SK-N-SH treated with all-trans-retinoic acid at 6 μM for 48 hours (cell line): ENCODE data around the gene ADORA2A.

Experiments used
- ATAC-seq: fragments of 200-7000 bp; cut with Tn5 transposase; 3 replicates; pipeline ENCODE4 v1.9.1; 2020; ENCODE audit warnings: mild to moderate bottlenecking, moderate library complexity
- BACH2 ChIP-seq: fragments of 250-450 bp; sonication (Bioruptor Pico); IDR thresholded peaks from 2 replicates; pipeline ENCODE4 v1.9.0; 2021; ENCODE audit warnings: mild to moderate bottlenecking, borderline replicate concordance
- CSDC2 ChIP-seq: fragments of 250-450 bp; sonication (Bioruptor Pico); IDR thresholded peaks from 2 replicates; pipeline ENCODE4 v1.5.0; 2020; ENCODE audit warnings: mild to moderate bottlenecking, moderate library complexity
- ESRRG ChIP-seq: fragments of 250-450 bp; sonication (Bioruptor Pico); IDR thresholded peaks from 2 replicates; pipeline ENCODE4 v1.6.1; 2021; ENCODE audit warnings: mild to moderate bottlenecking
- GLIS3 ChIP-seq: fragments of 250-450 bp; sonication (Bioruptor Pico); IDR thresholded peaks from 2 replicates; pipeline ENCODE4 v1.5.0; 2020; ENCODE audit warnings: mild to moderate bottlenecking, moderate library complexity
- ISL1 ChIP-seq: fragments of 250-450 bp; sonication (Bioruptor Pico); IDR thresholded peaks from 2 replicates; pipeline ENCODE4 v2.1.2; 2022; ENCODE audit warnings: mild to moderate bottlenecking, moderate library complexity
- OSR1 ChIP-seq: fragments of 250-450 bp; sonication (Bioruptor Pico); IDR thresholded peaks from 2 replicates; pipeline ENCODE4 v1.8.0; 2022; ENCODE audit warnings: moderate library complexity, mild to moderate bottlenecking, inconsistent platforms
- PPARA ChIP-seq: fragments of 250-450 bp; sonication (Bioruptor Pico); IDR thresholded peaks from 2 replicates; pipeline ENCODE4 v1.5.0; 2020; ENCODE audit warnings: mild to moderate bottlenecking, borderline replicate concordance
- RARB ChIP-seq: fragments of 250-450 bp; sonication (Bioruptor Pico); IDR thresholded peaks from 2 replicates; pipeline ENCODE4 v1.8.0; 2021; ENCODE audit warnings: mild to moderate bottlenecking, moderate library complexity
- SNAI2 ChIP-seq: fragments of 250-450 bp; sonication (Bioruptor Pico); IDR thresholded peaks from 2 replicates; pipeline ENCODE4 v1.5.0; 2020; ENCODE audit warnings: mild to moderate bottlenecking, moderate library complexity
- TCF4 ChIP-seq: fragments of 250-450 bp; sonication (Bioruptor Pico); IDR thresholded peaks from 2 replicates; pipeline ENCODE4 v1.8.0; 2021; ENCODE audit warnings: mild to moderate bottlenecking, moderate library complexity, borderline replicate concordance
- ZC3H10 ChIP-seq: fragments of 250-450 bp; sonication (Bioruptor Pico); IDR thresholded peaks from 2 replicates; pipeline ENCODE4 v1.5.1; 2021; ENCODE audit warnings: mild to moderate bottlenecking, moderate library complexity
- ZFP3 ChIP-seq: fragments of 250-450 bp; sonication (Bioruptor Pico); IDR thresholded peaks from 2 replicates; pipeline ENCODE4 v1.5.0; 2020; ENCODE audit warnings: mild to moderate bottlenecking, moderate library complexity
- ZFP30 ChIP-seq: fragments of 450-650 bp; formaldehyde crosslinking; IDR thresholded peaks from 2 replicates; pipeline ENCODE4 v1.5.0; 2022; ENCODE audit warnings: mild to moderate bottlenecking, moderate library complexity
- ZNF70 ChIP-seq: fragments of 450-650 bp; formaldehyde crosslinking; IDR thresholded peaks from 2 replicates; pipeline ENCODE4 v1.5.0; 2020; ENCODE audit warnings: mild to moderate bottlenecking, moderate library complexity
- ZNF8 ChIP-seq: fragments of 450-650 bp; formaldehyde crosslinking; IDR thresholded peaks from 2 replicates; pipeline ENCODE4 v1.5.0; 2020; ENCODE audit warnings: mild to moderate bottlenecking, moderate library complexity
- TF ChIP-seq, protein P1 (sequence below): fragments of 250-450 bp; sonication (Bioruptor Pico); IDR thresholded peaks from 2 replicates; pipeline ENCODE4 v1.8.0; 2020; ENCODE audit warnings: mild to moderate bottlenecking, moderate library complexity, borderline replicate concordance
- TF ChIP-seq, protein P2 (sequence below): fragments of 250-450 bp; sonication (Bioruptor Pico); IDR thresholded peaks from 2 replicates; pipeline ENCODE4 v1.5.1; 2020; ENCODE audit warnings: low read depth, mild to moderate bottlenecking, moderate library complexity
- TF ChIP-seq, protein P3 (sequence below): fragments of 250-450 bp; sonication (Bioruptor Pico); IDR thresholded peaks from 2 replicates; pipeline ENCODE4 v1.5.0; 2020; ENCODE audit warnings: mild to moderate bottlenecking, moderate library complexity
- TF ChIP-seq, protein P4 (sequence below): fragments of 250-450 bp; sonication (Bioruptor Pico); IDR thresholded peaks from 2 replicates; pipeline ENCODE4 v1.8.0; 2021; ENCODE audit warnings: low read depth, mild to moderate bottlenecking, moderate library complexity, borderline replicate concordance
- TF ChIP-seq, protein P5 (sequence below): fragments of 250-450 bp; sonication (Bioruptor Pico); IDR thresholded peaks from 2 replicates; pipeline ENCODE4 v1.5.1; 2021; ENCODE audit warnings: mild to moderate bottlenecking, moderate library complexity

The ADORA2A gene

DNA sequence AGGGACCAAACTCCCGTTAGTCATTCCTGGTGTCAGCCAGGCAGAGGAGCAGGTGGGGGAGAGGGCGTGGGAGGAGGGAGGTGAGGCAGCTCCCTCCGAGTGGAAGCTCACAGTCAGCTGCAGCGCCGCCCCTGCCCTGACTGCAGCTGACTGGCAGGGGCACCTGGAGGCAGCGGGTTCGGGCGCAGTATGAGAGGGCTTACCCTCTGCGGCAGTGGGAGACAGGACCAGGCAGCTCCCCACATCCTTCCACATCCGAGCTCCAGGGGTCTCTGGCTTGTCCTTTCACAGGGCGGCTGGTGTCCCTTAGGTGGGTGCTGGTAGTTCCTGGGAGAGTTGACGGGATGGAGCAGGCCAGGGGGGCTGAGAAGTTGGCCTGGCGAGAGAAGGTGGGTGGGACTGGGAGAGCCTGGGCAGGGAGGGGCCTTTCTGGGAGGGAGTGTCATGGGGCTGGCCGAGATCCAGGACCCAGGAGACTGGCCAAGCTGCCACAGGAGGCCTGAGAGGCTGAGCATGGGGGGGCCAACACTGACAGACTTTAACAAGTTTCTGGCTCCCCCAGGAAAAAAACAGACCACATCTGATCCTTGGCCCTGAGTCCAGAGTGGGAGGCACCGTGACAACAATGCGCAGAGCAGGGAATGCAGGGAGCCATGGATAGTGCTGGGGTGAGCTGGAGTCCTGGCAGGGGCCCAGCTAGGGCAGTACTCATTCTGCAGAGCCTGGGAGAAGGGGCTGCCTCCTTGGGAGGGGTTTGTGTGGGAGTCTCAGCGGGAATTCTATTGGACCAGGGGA is 4.9 kb downstream of the ADORA2A start:
- TF ChIP-seq, protein P1, sequence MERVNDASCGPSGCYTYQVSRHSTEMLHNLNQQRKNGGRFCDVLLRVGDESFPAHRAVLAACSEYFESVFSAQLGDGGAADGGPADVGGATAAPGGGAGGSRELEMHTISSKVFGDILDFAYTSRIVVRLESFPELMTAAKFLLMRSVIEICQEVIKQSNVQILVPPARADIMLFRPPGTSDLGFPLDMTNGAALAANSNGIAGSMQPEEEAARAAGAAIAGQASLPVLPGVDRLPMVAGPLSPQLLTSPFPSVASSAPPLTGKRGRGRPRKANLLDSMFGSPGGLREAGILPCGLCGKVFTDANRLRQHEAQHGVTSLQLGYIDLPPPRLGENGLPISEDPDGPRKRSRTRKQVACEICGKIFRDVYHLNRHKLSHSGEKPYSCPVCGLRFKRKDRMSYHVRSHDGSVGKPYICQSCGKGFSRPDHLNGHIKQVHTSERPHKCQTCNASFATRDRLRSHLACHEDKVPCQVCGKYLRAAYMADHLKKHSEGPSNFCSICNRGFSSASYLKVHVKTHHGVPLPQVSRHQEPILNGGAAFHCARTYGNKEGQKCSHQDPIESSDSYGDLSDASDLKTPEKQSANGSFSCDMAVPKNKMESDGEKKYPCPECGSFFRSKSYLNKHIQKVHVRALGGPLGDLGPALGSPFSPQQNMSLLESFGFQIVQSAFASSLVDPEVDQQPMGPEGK (CRISPR knock-in tag), result peak; percentile 96; the same call in 1 of the 2 replicates
- TF ChIP-seq SNAI2 (CRISPR knock-in tag), result no peak
- TF ChIP-seq, all 23 proteins: peak for 1
- ATAC-seq, result peak; percentile 50

DNA sequence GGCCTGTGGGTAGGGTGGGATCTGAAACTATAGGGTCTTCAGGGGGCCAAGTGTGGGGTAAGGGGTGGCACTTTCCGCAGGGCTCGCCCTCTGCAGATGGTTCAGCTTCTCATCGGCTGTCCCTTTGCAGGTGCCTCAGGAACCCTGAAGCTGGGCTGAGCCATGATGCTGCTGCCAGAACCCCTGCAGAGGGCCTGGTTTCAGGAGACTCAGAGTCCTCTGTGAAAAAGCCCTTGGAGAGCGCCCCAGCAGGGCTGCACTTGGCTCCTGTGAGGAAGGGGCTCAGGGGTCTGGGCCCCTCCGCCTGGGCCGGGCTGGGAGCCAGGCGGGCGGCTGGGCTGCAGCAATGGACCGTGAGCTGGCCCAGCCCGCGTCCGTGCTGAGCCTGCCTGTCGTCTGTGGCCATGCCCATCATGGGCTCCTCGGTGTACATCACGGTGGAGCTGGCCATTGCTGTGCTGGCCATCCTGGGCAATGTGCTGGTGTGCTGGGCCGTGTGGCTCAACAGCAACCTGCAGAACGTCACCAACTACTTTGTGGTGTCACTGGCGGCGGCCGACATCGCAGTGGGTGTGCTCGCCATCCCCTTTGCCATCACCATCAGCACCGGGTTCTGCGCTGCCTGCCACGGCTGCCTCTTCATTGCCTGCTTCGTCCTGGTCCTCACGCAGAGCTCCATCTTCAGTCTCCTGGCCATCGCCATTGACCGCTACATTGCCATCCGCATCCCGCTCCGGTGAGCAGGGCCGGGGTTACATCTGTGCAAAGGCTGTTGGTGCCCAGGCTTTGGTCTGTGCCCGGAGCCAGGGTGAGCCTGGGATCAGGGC is 5.8 kb downstream of the ADORA2A start:
- TF ChIP-seq, protein P1 (CRISPR knock-in tag), result no peak
- TF ChIP-seq ZFP3, result no peak
- no peak for TF ChIP-seq ISL1 (CRISPR knock-in tag)
- TF ChIP-seq, protein P2, sequence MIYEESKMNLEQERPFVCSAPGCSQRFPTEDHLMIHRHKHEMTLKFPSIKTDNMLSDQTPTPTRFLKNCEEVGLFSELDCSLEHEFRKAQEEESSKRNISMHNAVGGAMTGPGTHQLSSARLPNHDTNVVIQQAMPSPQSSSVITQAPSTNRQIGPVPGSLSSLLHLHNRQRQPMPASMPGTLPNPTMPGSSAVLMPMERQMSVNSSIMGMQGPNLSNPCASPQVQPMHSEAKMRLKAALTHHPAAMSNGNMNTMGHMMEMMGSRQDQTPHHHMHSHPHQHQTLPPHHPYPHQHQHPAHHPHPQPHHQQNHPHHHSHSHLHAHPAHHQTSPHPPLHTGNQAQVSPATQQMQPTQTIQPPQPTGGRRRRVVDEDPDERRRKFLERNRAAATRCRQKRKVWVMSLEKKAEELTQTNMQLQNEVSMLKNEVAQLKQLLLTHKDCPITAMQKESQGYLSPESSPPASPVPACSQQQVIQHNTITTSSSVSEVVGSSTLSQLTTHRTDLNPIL (CRISPR knock-in tag), result no peak
- TF ChIP-seq TCF4 (CRISPR knock-in tag), result no peak
- no peak for TF ChIP-seq ZFP30 (CRISPR knock-in tag)
- TF ChIP-seq GLIS3 (CRISPR knock-in tag), result no peak
- TF ChIP-seq BACH2 (CRISPR knock-in tag), result no peak
- TF ChIP-seq ZNF70 (CRISPR knock-in tag), result no peak
- TF ChIP-seq OSR1, result no peak
- TF ChIP-seq ESRRG (CRISPR knock-in tag), result no peak
- TF ChIP-seq, protein P3, sequence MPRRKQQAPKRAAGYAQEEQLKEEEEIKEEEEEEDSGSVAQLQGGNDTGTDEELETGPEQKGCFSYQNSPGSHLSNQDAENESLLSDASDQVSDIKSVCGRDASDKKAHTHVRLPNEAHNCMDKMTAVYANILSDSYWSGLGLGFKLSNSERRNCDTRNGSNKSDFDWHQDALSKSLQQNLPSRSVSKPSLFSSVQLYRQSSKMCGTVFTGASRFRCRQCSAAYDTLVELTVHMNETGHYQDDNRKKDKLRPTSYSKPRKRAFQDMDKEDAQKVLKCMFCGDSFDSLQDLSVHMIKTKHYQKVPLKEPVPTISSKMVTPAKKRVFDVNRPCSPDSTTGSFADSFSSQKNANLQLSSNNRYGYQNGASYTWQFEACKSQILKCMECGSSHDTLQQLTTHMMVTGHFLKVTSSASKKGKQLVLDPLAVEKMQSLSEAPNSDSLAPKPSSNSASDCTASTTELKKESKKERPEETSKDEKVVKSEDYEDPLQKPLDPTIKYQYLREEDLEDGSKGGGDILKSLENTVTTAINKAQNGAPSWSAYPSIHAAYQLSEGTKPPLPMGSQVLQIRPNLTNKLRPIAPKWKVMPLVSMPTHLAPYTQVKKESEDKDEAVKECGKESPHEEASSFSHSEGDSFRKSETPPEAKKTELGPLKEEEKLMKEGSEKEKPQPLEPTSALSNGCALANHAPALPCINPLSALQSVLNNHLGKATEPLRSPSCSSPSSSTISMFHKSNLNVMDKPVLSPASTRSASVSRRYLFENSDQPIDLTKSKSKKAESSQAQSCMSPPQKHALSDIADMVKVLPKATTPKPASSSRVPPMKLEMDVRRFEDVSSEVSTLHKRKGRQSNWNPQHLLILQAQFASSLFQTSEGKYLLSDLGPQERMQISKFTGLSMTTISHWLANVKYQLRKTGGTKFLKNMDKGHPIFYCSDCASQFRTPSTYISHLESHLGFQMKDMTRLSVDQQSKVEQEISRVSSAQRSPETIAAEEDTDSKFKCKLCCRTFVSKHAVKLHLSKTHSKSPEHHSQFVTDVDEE (CRISPR knock-in tag), result no peak
- no peak for TF ChIP-seq PPARA (CRISPR knock-in tag)
- TF ChIP-seq, protein P4, sequence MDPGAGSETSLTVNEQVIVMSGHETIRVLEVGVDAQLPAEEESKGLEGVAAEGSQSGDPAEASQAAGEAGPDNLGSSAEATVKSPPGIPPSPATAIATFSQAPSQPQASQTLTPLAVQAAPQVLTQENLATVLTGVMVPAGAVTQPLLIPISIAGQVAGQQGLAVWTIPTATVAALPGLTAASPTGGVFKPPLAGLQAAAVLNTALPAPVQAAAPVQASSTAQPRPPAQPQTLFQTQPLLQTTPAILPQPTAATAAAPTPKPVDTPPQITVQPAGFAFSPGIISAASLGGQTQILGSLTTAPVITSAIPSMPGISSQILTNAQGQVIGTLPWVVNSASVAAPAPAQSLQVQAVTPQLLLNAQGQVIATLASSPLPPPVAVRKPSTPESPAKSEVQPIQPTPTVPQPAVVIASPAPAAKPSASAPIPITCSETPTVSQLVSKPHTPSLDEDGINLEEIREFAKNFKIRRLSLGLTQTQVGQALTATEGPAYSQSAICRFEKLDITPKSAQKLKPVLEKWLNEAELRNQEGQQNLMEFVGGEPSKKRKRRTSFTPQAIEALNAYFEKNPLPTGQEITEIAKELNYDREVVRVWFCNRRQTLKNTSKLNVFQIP (CRISPR knock-in tag), result no peak
- TF ChIP-seq, protein P5, sequence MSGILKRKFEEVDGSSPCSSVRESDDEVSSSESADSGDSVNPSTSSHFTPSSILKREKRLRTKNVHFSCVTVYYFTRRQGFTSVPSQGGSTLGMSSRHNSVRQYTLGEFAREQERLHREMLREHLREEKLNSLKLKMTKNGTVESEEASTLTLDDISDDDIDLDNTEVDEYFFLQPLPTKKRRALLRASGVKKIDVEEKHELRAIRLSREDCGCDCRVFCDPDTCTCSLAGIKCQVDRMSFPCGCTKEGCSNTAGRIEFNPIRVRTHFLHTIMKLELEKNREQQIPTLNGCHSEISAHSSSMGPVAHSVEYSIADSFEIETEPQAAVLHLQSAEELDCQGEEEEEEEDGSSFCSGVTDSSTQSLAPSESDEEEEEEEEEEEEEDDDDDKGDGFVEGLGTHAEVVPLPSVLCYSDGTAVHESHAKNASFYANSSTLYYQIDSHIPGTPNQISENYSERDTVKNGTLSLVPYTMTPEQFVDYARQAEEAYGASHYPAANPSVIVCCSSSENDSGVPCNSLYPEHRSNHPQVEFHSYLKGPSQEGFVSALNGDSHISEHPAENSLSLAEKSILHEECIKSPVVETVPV (CRISPR knock-in tag), result no peak
- TF ChIP-seq ZC3H10, result no peak
- no peak for TF ChIP-seq ZNF8 (CRISPR knock-in tag)
- TF ChIP-seq RARB (CRISPR knock-in tag), result no peak
- TF ChIP-seq CSDC2 (CRISPR knock-in tag), result no peak
- ATAC-seq, result no peak
